DND-41 (cell line): ENCODE data around the gene KDM6A.
"Not testable (repeated sequence)": the region's sequence is repeated elsewhere in the genome, so short reads cannot be mapped to it uniquely, and the experiment has no call there.

Source experiments
- ATAC-seq: fragments of 200-7000 bp; cut with Tn5 transposase; 3 replicates; pipeline ENCODE4 v1.9.1; 2021; ENCODE audit warnings: low read depth; ENCODE audit not compliant: insufficient read depth
- DNase-seq: peaks from one replicate; pipeline ENCODE4 v3.0.0-alpha.2; 2020
- H2AFZ ChIP-seq: 2 replicates; pipeline ENCODE4 v1.6.0; 2012; ENCODE audit warnings: low read depth, low read length
- H3K27ac ChIP-seq: 2 replicates; pipeline ENCODE4 v1.5.1; 2012; ENCODE audit warnings: low read length, inconsistent platforms
- H3K27me3 ChIP-seq: fragments of 200-600 bp; sonication (generic); 2 replicates; pipeline ENCODE4 v1.6.0; 2012; ENCODE audit warnings: low read length, mild to moderate bottlenecking, inconsistent platforms; ENCODE audit not compliant: insufficient read depth, poor library complexity
- H3K36me3 ChIP-seq: 2 replicates; pipeline ENCODE4 v1.5.1; 2012; ENCODE audit warnings: low read length, inconsistent platforms; ENCODE audit not compliant: insufficient read depth
- H3K4me1 ChIP-seq: 2 replicates; pipeline ENCODE4 v1.5.1; 2012; ENCODE audit warnings: mild to moderate bottlenecking, low read length; ENCODE audit not compliant: insufficient read depth
- H3K4me2 ChIP-seq: 2 replicates; pipeline ENCODE4 v1.6.0; 2012; ENCODE audit warnings: mild to moderate bottlenecking, moderate library complexity, low read length, inconsistent platforms; ENCODE audit not compliant: insufficient read depth
- H3K4me3 ChIP-seq, 2 experiments: fragments of 200-600 bp in 1 of 2; shearing (Covaris generic) in 1 of 2; 2 replicates each; pipeline ENCODE4 v1.5.1; 2012 to 2016; ENCODE audit warnings: inconsistent platforms in 2 of 2, low read length in 2 of 2, mild to moderate bottlenecking in 2 of 2, low read depth in 1 of 2, moderate library complexity in 1 of 2
- H3K79me2 ChIP-seq: 2 replicates; pipeline ENCODE4 v1.6.0; 2012; ENCODE audit warnings: low read length, inconsistent platforms; ENCODE audit not compliant: insufficient read depth
- H3K9ac ChIP-seq: 2 replicates; pipeline ENCODE4 v1.6.0; 2012; ENCODE audit warnings: low read depth, mild to moderate bottlenecking, inconsistent platforms, low read length, moderate library complexity
- H3K9me3 ChIP-seq: 2 replicates; pipeline ENCODE4 v1.5.1; 2012; ENCODE audit warnings: low read length, moderate library complexity, mild to moderate bottlenecking, inconsistent platforms; ENCODE audit not compliant: insufficient read depth, severe bottlenecking
- H4K20me1 ChIP-seq: 2 replicates; pipeline ENCODE4 v1.6.0; 2012; ENCODE audit warnings: low read length; ENCODE audit not compliant: insufficient read depth
- CTCF ChIP-seq: IDR thresholded peaks from 2 replicates; pipeline ENCODE4 v1.5.1; 2012; ENCODE audit warnings: borderline replicate concordance, low read length, moderate library complexity, mild to moderate bottlenecking; ENCODE audit not compliant: poor library complexity, severe bottlenecking; ENCODE audit errors: extremely low read depth
- EZH2 ChIP-seq: IDR thresholded peaks from 3 replicates; pipeline ENCODE4 v1.6.1; 2012; ENCODE audit warnings: borderline replicate concordance, low read depth, mild to moderate bottlenecking, moderate library complexity, low read length, inconsistent platforms; ENCODE audit not compliant: severe bottlenecking

KDM6A gene

GRCh38 chrX:45068569-45068968 is 195.6 kb downstream of the KDM6A start:
- peaks cover 42% of the 10 kb centered on the region for H3K36me3 ChIP-seq

GRCh38 chrX:45070116-45071007 is 197.4 kb downstream of the KDM6A start:
- no peak overlapping the region for H3K27ac ChIP-seq
- H3K4me1 ChIP-seq, result no peaks in the 10 kb centered on the region
- H3K9me3 ChIP-seq, result no peaks in the 10 kb centered on the region
- H3K9ac ChIP-seq, result no peak overlapping the region
- H3K27me3 ChIP-seq, result no peaks in the 10 kb centered on the region
- peak; percentile 67 for TF ChIP-seq CTCF
- TF ChIP-seq EZH2, result no peak
- peaks cover 15% of the 10 kb centered on the region; the same call in 1 of the 2 replicates for H3K79me2 ChIP-seq
- ATAC-seq (peak; percentile 72), DNase-seq (peak; percentile 16)
- peaks cover 27% of the 10 kb centered on the region for H3K36me3 ChIP-seq
- H4K20me1 ChIP-seq, result peaks cover 4% of the 10 kb centered on the region; the same call in 1 of the 2 replicates
- no peak overlapping the region for H3K4me3 ChIP-seq
- H3K4me2 ChIP-seq, result no peak overlapping the region
- H2AFZ ChIP-seq, result no peak overlapping the region

More at GRCh38 chrX:45068569-45068968, 195.6 kb downstream of the KDM6A start:
- ATAC-seq (peak; percentile 73), DNase-seq (peak; percentile 5)
- no peak for TF ChIP-seq CTCF
- no peak for TF ChIP-seq EZH2
- Histone ChIP-seq H3K9ac (no peak overlapping the region), H3K4me3 (no peak overlapping the region), H3K4me2 (no peak overlapping the region), H3K27ac (no peak overlapping the region), H3K9me3 (no peaks in the 10 kb centered on the region), H3K79me2 (peaks cover 10% of the 10 kb centered on the region; the same call in 1 of the 2 replicates), H2AFZ (no peak overlapping the region), H3K4me1 (no peaks in the 10 kb centered on the region), H3K27me3 (no peaks in the 10 kb centered on the region), H4K20me1 (0 out of 2 replicates have a peak, but pooled peaks cover 4% of the 10 kb centered on the region)

- DNase-seq, H3K27me3 ChIP-seq, H2AFZ ChIP-seq, H3K4me3 ChIP-seq, H3K4me2 ChIP-seq, H3K27ac ChIP-seq, H3K4me1 ChIP-seq, H3K9me3 ChIP-seq, H4K20me1 ChIP-seq, ATAC-seq, H3K9ac ChIP-seq: not testable (repeated sequence)
- peaks cover 15% of the 10 kb centered on the region; the same call in 1 of the 2 replicates for H3K79me2 ChIP-seq
- peaks cover 26% of the 10 kb centered on the region for H3K36me3 ChIP-seq
These were observed 200.0 kb downstream of the KDM6A start for GRCh38 chrX:45073011-45073410.

- Histone ChIP-seq H3K9me3 (no peaks in the 10 kb centered on the region), H3K4me2 (no peak overlapping the region)
These were observed 204.9 kb downstream of the KDM6A start for GRCh38 chrX:45077748-45078424.

More at GRCh38 chrX:45077748-45078424, 204.9 kb downstream of the KDM6A start:
- no peaks in the 10 kb centered on the region for H3K4me1 ChIP-seq
- H3K9ac ChIP-seq, result no peak overlapping the region
- ATAC-seq (no peak), DNase-seq (no peak)
- H3K27ac ChIP-seq, result no peak overlapping the region
- H4K20me1 ChIP-seq, result no peaks in the 10 kb centered on the region; the same call in 1 of the 2 replicates
- no peak overlapping the region for H2AFZ ChIP-seq
- TF ChIP-seq CTCF, result no peak
- TF ChIP-seq EZH2, result no peak
- peaks cover 25% of the 10 kb centered on the region for H3K36me3 ChIP-seq
- H3K4me3 ChIP-seq, result no peak overlapping the region
- H3K27me3 ChIP-seq, result no peaks in the 10 kb centered on the region
- H3K79me2 ChIP-seq, result peaks cover 6% of the 10 kb centered on the region; the same call in 1 of the 2 replicates
